OCI-LY7 (cell line): ENCODE measurements around the gene SRGAP1.

ENCODE experiments used
- EZH2phosphoT487 ChIP-seq: fragments of 200-600 bp; sonication (generic); IDR thresholded peaks from 2 replicates; pipeline ENCODE4 v1.6.1; 2018; ENCODE audit warnings: low read depth, borderline replicate concordance, mild to moderate bottlenecking, mixed run types, antibody characterized with exemption, low read length, moderate library complexity, mixed read lengths
- TF ChIP-seq, protein P1 (sequence below): fragments of 200-600 bp; sonication (generic); conservative IDR thresholded peaks from 2 replicates; pipeline ENCODE4 v1.5.1; 2014; ENCODE audit warnings: mild to moderate bottlenecking, antibody characterized with exemption, low read length, moderate library complexity, mixed read lengths

- TF ChIP-seq, protein P1, sequence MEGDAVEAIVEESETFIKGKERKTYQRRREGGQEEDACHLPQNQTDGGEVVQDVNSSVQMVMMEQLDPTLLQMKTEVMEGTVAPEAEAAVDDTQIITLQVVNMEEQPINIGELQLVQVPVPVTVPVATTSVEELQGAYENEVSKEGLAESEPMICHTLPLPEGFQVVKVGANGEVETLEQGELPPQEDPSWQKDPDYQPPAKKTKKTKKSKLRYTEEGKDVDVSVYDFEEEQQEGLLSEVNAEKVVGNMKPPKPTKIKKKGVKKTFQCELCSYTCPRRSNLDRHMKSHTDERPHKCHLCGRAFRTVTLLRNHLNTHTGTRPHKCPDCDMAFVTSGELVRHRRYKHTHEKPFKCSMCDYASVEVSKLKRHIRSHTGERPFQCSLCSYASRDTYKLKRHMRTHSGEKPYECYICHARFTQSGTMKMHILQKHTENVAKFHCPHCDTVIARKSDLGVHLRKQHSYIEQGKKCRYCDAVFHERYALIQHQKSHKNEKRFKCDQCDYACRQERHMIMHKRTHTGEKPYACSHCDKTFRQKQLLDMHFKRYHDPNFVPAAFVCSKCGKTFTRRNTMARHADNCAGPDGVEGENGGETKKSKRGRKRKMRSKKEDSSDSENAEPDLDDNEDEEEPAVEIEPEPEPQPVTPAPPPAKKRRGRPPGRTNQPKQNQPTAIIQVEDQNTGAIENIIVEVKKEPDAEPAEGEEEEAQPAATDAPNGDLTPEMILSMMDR = no peak
- TF ChIP-seq EZH2phosphoT487 = no peak
Measured at GRCh38 chr12:64093689-64094088, 249.2 kb downstream of the SRGAP1 start.
